NCI-H1694 treated with DMSO at 0.1 percent for 48 hours (cell line): ENCODE results near the gene VTN.

Experiments
- DNase-seq: peaks from one replicate; lab custom pipeline; 2025; lab: John Stamatoyannopoulos, UW

The VTN gene

DNA sequence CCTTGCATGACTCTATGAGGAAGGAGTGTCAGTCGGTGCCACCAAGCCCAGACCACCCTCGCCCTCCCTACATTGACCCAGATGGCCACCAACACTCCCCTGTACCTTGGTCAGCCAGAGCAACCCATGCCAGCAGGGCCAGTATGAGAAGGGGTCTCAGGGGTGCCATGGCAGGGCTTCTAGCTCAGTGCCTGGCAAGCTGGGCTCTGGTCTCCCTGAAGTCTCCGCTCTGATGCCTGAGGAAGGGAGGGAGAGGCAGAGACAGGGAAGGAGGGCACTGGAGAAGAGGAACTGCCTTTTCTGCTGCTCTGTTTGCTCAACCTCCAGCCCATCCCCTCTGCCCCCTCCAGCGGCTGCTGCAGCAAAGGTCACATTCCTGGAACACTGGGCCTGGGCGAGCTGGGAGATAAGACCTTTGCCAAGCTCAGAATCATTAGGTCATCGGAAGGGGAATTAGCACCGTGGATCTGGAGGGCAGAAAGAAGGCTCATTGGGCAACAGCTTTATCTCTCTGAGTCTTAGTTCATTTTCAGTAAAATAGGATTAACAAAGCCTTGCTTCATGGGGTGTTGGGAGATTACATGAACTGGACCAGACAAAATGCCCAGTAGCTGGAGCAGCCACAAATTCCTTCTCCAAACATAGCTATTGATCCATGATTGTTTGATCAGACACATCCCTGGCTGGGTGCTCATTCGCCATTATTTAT is at the start of gene VTN:
Gene VTN, minus strand, starts transcription at position 273 of the 709 bp plus-strand sequence. Its CDS starts 104 bp downstream, at position 169.
- no peak for DNase-seq

DNA sequence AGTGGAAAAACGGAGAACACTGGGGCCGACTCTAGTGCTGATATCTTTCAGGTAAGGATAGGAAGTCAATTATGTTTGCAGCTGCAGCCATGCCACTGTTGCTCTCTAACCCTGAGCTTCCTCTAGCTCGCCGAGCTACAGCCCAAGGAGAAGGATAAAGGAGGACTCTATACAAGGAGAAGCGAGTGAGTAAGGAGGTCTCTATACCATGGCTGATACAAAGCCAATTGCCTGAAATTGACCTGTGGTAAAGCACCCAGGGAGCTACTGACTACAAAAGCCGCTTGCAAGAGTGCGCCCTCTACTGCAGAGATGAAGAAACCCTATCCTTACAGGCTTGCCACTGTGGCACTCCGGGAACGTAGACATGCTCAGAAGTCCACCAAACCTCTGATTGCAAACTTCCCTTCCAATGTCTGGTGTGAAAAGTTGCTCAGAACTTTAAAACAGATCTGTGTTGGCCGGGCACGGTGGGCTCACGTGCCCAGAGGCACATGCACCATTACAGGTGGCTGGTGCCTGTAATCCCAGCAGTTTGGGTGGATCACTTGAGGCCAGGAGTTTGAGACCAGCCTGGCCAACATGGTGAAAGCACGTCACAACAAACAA is 46.7 kb upstream of the VTN start:
- DNase-seq, result peak; percentile 86

- DNase-seq, result no peak
Measured at GRCh38 chr17:28415886-28416285, 45.8 kb upstream of the VTN start.

DNA sequence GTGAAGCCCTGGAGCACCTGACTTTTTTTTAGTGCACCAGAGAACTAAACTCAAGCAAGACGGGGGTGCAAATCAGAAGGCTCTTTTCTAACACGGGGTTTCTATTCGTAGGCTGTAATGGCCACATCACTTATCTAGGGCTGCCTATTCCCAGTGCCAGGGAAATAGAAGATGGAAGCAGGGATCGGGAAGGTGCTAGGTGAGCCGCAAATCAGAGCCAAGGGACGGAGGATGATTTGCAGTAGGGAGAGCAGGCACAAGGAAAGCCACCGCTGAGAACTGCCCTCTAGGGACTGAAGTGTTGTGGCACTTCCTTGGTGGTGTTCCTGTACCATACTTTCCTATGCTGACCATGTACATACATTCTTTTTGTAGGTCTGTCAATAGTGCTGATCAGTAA is 43.7 kb upstream of the VTN start:
- DNase-seq, result no peak

GRCh38 chr17:28412099-28412498 is 42.0 kb upstream of the VTN start:
- DNase-seq, result no peak

GRCh38 chr17:28407974-28408306 is 37.8 kb upstream of the VTN start:
- no peak for DNase-seq

DNA sequence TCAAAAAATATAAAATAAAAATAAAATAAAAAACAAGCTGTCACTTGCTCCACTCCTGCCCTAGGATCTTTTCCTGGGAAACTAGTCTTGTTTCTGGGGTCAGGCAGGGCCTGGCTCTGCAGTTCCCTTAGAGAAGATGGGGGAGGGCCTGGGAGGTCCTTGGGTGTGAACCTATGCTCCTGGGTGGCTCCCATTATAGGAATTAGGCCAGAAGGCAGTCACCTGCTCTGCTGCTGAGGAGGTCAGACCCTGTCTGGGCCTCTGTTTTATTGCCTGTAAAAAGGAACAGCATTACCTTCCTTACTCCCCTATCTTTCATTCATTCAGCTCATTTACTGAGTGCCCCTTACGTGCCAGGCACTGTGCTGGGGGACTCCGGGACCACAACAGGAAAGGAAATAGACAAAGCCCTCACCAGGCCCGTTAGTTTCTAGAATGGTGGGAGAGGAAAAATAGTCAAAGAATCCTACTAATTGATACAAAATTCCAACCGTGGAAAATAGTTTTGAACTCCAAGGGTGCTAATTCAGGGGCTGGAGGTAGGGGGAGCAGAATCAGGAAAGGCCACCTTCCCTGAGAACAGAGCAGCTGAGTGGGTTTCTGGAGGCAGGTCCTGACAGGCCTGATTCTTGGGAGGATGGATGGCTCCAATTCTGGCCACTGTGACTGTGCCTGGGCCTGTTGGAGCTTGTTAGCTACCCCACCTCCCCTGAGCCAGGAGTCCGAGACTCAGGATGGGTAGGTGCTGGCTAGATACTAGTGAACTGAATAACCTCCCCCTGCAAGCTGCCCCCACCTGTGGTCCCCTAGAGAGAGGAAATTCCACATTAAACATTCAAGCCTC is 37.2 kb upstream of the VTN start:
- DNase-seq, result peak; percentile 74

DNA sequence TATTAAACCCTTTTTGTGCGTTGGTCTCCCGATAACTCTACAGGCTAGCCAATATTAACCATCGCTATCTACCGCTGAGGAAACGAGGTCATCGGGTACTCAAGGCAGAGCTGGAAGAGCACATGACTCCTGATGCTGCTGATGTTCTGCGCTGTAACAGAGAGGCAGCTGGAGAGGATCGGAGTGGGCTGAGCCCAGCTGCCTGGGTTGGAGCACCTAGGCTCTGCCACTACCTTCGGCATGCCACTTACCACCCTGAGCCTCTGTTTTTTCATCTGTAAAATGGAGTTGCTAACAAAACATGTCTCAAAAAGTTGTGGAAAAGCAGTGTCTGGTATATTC is 36.3 kb upstream of the VTN start:
- DNase-seq, result peak; percentile 38

DNA sequence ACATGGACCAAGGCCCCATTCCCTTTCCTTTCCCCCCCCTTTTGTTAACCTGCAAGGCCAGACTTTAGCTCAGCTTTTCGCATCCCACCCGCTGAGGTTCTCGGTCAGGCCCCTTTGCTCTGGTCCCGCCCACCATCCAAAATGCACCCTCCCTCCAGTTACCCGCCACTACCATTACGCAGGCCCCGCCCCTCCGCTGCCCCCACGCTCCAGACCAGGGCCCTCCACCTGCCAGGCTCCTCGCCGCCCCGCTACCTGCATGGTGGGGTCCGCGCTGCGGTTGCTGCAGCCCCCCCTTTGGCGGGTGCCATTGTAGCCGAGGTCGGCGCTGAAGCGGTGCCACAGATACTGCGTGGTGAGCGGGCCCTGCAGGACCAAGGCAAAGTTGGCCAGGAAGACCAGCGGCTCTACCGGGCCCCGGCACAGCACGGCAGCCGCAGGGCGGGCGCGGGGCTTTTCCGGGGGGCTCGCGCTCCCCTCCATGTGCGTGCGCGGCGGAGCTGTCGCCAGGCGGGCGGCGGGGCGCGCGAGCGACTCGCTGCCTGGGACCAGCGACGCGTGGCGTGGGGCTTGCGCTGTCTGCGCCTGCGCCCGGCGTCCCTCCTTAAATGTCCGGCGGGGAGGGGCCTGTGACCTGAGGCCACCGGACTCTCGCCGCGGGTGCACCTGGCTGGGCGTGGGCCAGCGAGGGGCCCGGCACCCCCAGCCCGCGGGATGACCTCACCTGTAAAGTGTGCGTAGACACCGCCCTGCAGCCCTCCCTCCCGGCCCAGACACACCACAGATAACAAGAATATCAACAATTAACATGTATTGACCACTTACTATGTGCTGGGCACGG is 35.7 kb upstream of the VTN start, which contains the start of gene SLC46A1:
Gene SLC46A1, minus strand, starts transcription at position 581 of the 841 bp plus-strand sequence. Its CDS starts 98 bp downstream, at position 483.
- DNase-seq, result peak; percentile 45

DNA sequence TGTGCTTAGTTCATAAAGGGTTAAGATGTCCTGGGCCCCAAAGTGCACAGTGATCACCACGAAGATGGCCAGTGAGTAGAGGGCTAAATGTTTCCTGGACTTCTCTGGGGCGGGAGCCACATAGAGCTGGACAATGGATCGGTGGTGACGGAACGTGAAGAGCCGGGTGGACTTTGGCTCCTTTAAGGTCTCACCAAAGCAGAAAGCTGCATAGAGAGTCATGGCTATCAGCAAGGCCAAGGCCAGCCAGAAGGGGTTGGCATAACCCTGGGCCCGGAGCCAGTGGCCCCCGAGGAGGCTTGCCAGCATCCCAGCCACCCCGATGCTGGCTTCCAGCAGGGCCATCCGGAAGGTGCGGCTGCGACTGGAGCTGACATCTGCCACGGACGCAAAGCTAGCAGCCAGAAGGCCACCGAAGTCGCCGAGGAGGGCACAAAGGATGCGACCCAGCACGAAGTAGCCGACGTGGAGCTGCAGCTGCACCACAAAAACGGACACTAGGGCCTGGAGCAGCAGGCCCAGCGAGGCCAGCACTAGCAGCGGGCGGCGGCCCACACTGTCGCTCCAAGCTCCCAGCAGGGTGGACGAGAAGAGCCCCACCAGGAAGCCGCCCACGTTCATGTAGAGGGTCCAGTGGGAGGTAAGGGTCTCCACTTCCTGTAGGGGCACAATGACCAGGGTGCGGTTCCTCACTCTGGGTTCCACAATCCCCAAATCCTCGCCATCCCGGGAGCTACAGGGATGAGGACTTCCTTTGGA is 34.9 kb upstream of the VTN start:
- DNase-seq, result no peak

GRCh38 chr17:28404461-28404811 is 34.3 kb upstream of the VTN start:
- no peak for DNase-seq

- DNase-seq, result no peak
Measured at GRCh38 chr17:28404007-28404406, 33.9 kb upstream of the VTN start.

DNA sequence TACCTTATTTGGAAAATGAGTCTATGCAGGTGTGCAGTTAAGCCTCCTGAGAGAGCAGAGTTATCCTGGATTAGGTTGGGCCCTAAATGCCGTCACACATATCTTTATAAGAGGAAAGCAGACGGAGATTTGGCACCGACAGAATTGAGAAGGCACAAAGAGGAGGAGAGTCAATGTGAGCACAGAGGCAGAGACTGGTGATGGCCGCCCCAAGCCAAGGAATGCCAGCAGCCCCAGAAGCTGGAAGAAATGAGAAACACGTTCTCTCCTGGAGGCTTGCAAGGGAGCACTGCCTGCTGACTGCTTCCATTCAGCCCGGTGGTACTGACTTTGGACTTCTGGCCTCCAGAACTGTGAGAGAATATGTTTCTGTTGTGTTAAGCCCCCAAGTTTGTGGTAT is 32.7 kb upstream of the VTN start:
- DNase-seq, result no peak

GRCh38 chr17:28402224-28402630 is 32.1 kb upstream of the VTN start:
- DNase-seq, result no peak

DNA sequence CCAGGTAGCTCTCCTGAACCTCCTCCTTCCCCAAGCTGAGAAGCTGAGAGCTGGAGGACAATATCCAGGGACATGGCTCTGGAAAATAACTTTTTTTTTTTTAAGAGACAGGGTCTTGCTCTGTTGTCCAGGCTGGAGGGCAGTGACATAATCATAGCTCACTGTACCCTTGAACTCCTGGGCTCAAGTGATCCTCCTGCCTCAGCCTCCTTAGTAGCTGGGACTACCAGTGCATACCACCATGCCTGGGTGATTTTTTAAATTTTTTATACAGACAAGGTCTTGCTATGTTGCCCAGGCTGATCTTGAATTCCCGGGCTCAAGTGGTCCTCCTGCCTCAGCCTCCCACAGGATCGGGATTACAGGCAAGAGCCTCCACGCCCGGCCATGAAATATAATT is 29.7 kb upstream of the VTN start:
- no peak for DNase-seq

- DNase-seq, result no peak
Measured at GRCh38 chr17:28398280-28398981, 28.3 kb upstream of the VTN start.

- no peak for DNase-seq
Measured at GRCh38 chr17:28397687-28398279, 27.7 kb upstream of the VTN start.

DNA sequence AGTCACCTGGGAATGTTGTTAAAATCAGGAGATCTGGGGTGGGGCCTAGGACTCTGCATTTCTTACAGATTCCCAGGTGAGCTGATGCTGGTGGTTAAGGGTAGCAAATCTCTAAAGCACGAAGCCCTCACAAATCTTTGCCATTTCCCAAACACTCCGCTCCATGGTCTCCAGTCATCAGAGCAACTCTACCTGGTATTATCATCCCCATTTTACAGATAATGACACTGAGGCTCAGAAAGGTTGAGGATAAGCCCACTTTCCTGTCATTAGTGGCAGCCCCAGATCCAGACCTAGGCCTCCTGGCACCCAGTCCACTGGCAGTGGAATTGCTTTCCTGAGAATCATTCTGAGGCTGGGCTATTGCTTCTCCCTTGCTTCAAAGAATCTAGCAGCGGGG is 27.2 kb upstream of the VTN start:
- DNase-seq, result no peak

GRCh38 chr17:28396635-28397239 is 26.6 kb upstream of the VTN start:
- no peak for DNase-seq

DNA sequence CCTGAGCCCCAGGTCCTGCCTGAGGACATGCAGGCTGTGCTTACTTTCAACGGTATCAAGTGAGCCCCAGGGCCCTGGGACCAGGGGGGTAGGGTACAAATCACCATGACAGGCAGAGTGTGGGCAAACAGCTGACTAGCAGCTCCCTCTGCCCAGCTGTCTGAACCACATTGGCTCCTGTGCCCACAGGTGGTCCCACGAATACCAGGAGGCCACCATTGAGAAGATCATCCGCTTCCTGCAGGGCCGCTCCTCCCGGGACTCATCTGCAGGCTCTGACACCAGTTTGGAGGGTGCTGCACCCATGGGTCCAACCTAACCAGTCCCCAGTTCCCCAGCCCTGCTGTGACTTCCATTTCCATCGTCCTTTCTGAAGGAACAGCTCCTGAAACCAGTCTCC is 25.9 kb upstream of the VTN start:
- no peak for DNase-seq
